Neural progenitor cell (in vitro differentiated cells): ENCODE measurements around the gene ANKMY1.

ENCODE experiments used
- CTCF ChIP-seq: fragments of 200-600 bp; sonication (generic); IDR thresholded peaks from 2 replicates; pipeline ENCODE4 v1.5.1; 2017; ENCODE audit warnings: antibody characterized with exemption, mild to moderate bottlenecking
- EZH2 ChIP-seq: fragments of 200-600 bp; sonication (generic); IDR thresholded peaks from 2 replicates; pipeline ENCODE4 v1.6.1; 2017; ENCODE audit warnings: antibody characterized with exemption, mild to moderate bottlenecking, moderate library complexity
- EZH2phosphoT487 ChIP-seq: fragments of 200-600 bp; sonication (generic); IDR thresholded peaks from 2 replicates; pipeline ENCODE4 v1.6.1; 2017; ENCODE audit warnings: antibody characterized with exemption

- TF ChIP-seq CTCF, result no peak
- no peak for TF ChIP-seq EZH2phosphoT487
- TF ChIP-seq EZH2, result no peak
These were observed 30.3 kb upstream of the ANKMY1 start for GRCh38 chr2:240588006-240588655.
